ENCODE data around the gene CLSTN1.
"Not testable (repeated sequence)": the region's sequence is repeated elsewhere in the genome, so short reads cannot be mapped to it uniquely, and the experiment has no call there.

Gene CLSTN1

DNA sequence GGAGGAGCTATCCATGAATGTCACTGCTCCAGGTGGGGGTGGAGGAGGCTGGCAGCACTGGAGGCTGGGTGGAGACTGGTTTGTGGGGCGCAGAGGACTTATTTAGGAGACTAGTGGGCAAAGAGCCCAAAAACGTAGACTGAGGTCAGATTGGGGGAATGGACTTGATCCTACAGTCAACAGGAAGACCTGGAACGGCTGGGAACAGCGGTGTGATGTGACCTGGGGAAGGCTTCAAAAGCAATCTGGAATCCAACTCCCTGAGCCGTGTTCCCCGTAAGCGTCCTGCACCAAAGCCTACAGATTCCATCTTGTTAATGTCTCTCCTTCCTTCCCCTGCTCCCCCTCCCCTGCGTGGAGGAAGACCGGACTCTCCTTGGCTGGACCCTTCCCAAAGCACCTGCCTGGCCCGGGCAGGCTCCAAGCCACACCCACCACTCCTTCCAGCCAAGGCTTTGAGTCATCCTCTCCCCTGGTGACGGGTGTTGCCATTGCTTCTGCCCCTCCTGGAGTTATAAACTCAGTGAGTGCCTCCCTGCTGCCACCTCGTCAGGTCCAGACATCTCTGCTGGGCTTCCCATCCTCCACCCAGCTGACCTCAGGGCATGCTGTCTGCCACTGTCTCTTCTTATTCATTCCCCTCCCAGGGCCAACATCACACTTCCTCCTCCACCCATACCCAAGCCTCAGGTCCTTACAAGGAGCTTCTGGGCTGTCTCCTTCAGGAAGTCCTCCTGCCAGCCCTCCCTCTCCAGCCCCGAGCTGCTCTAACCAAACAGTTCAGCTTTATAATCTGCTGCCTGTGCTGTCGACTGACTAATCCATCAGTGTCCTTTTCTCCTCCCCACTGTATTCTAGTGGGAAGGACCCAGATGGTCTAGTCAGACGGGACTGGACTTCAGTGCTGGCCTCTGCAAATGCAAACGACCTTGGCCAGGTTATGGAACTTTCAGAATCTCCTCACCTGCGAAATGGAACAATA is 1.6 kb upstream of the CLSTN1 start:
- peak; percentile 24 for DNase-seq

DNA sequence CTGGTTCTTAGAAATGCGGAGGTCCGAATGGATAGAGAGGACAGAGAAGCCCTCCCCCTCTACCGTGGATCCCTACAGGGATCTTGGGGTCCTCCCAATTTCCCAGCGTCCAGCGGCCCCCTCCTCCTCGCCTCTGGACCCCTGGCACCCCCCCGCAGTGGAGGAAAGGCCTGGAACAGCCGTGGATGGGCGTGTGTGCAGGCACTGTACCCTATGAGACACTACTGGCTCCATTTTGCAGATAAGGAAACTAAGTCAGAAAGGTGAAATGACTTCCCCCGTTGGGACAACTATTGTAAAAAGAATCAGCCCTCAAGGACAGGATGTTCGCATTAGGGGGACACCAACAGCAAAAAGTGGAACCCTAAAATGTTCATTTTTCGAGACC is 931 bp upstream of the CLSTN1 start:
- DNase-seq: no peak

DNA sequence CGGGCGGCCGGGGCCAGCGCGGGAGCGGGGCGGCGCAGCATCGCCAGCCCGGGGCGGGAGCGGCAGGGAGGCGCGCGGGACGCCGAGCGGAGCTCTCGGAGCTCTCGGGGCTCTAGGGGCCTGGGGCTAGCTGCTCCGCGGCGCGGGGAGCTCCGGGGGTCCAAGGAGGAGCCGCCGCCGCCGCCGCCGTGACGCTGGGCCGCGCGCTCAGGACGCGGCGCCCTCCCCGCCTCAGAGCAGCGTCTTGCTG is 147 bp downstream of the CLSTN1 start:
- DNase-seq: no peak

DNA sequence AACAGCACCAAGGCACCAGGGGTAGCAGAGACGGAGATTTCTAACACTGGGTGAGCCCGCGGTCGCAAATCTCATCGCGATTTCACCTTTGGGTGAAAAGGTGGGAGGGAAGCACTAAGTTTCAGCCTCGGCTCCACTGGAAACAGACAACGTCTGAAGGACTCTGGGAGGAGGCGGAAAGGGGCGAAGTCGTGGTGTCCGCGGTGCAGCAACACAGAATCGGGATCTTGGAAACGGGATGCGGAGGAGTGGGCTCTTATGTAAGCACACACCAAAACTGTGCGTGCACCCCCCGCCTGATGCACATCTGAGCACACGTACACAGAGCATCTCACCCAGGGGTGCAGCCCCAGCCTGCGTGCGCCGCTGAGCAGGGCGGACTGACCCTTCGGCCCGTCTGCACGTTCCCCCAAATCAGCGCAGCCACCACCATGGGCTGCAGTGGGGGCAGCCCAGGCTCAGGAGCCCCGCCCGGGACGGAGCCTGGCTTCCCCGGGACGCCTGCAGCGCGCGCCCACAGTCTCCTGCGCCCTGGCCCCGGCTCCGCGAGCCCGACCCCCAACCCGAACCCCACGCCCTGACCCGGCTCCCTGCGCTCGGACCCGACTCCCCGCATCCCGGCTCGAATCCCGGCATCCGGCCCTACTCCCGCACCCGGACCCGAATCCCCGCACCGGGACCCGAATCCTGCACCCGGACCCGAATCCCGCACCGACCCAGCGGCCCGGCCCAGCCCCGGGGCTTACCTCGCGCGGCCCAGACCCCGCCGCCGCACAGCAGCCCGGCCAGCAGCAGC is 670 bp downstream of the CLSTN1 start:
- DNase-seq: peak; percentile 32

DNA sequence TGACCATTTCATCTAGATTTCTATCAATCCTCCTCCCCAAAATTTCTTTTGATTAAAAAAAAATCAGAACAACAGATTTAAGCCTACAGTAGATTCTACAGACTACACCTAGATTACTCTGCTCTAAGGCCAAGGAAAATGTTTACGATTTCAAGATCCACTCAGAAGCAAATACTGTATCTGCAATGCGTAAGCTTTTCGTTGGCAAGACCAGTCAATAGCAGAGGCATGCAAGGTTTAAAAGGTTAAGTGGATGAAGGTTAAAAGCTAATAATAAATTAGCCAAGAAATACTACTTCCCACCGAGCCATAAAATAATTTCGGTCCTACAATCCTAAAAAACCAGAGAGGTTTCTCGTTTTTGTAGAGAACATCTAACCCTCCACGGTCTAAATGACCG is 1.3 kb downstream of the CLSTN1 start:
- DNase-seq: no peak

DNA sequence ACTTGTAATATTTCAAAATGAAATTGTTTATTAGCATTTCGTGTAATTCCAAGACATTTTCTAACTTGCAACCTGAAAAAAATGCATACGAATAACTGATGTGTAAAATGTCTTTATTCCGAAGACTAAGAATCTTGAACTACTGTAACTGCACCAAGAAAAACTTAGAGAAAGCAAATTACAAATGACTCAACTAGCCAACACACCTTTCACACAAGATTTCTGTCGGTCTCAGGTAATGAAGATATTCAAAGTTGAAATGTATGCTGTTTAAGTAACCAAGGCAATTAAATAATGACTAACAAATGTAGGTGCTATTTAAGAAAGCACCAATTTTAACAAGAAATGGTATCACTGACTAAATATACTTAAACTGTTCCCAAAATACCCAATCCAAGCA is 2.1 kb downstream of the CLSTN1 start:
- DNase-seq: no peak

DNA sequence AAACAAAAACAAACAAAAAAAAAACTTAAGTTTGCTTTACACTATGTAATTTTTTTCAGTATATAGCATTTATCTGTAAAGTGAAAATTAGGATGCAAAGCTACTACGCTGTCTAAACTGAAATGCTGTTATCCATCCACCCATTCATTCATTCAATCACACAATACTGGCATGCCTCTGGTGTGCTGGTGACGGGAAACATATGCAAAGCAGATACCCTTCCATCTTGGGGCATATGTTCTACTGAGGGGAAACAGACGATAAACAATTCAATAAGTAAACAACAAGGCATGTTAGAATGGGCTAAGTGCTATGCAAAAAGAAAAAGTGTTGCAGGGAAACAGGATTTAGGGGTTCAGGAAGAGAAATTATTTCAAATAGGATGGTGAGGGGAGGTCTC is 3.2 kb downstream of the CLSTN1 start:
- no peak for DNase-seq

DNA sequence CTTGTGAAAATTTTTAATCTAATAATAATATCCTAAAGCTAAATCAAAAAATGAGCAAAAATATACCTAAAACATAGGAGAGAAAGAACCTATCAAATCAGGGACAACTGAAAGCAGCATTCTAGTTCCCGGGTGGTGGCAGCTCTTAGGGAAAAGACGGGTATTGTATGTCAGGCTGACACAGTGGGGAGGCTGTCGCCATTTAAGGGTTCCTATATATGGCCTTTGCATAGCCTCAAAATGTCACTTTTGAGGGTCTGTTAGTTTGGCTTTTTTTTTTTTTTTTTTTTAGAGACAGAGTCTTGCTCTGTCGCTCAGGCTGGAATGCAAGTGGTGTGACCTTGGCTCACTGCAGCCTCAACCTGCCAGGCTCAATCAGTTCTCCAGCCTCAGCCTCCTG is 6.0 kb downstream of the CLSTN1 start:
- DNase-seq: no peak

GRCh38 chr1:9816199-9816598 is 7.6 kb downstream of the CLSTN1 start:
- DNase-seq: no peak

DNA sequence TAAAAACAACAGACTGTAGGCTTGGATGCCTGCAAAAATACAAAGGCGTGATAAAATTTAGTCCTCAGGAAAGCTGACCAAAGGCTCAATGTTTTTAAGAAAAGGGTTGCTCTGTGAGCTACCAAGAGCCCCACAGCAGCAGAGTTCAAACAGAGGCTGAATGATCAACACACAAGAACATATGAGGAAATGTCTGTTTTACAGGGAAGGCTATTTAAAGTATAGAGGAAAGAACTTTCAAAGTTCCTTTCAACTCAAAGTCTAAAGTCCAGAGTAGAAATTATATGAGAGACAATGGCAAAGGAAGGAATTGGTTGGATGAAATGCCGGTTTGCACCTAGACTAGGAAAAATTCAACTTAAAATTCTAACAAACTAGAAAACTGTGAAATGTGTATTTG is 8.6 kb downstream of the CLSTN1 start:
- DNase-seq: no peak

GRCh38 chr1:9814619-9815018 is 9.1 kb downstream of the CLSTN1 start:
- no peak for DNase-seq

GRCh38 chr1:9811239-9811966 is 12.4 kb downstream of the CLSTN1 start:
- no peak for DNase-seq

GRCh38 chr1:9809100-9809510 is 14.7 kb downstream of the CLSTN1 start:
- no peak for DNase-seq

GRCh38 chr1:9808459-9808858 is 15.3 kb downstream of the CLSTN1 start:
- no peak for DNase-seq

DNA sequence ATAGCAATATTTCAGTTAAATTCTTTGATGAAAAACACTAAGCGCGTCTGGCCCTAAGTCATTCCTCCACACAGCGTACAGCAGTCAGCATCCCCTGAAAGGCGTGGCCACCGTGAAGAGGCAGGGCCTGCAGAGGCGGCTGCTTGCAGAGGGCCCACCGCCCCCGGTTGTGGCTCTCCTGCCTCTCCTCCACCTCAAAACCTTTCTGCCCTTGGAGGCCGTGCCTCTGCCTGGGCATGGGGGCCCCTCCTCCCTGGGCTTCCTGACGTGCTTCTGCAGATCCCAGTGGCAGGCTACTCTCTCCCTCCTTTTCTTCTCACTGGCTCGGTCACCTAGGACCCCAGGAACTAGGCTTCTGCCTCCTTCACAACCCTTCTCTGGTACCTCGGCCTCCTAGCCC is 16.2 kb downstream of the CLSTN1 start:
- DNase-seq: no peak

GRCh38 chr1:9805972-9806371 is 17.8 kb downstream of the CLSTN1 start:
- not testable (repeated sequence) for DNase-seq

DNA sequence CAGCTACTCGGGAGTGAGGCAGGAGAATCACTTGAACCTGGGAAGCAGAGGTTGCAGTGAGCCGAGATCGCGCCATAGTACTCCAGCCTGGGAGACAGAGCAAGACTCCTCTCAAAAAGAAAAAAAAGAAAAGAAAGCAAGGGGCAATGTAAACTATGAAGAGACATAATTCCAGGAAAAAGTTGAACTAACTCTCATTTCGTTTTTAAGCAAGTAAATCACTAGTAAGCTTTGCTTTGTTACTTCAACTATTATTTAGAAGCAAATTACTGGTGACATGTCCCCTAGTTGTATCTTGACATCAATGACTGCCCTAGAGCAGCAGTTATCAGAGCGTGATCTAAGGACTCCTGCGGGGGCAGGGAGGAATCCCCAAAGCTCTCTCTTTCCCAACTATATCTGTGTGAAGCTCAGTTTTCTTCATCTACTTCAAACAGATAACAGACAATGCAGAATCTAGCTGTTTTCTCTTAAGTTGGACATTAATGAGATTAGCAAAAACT is 18.7 kb downstream of the CLSTN1 start:
- DNase-seq: no peak

DNA sequence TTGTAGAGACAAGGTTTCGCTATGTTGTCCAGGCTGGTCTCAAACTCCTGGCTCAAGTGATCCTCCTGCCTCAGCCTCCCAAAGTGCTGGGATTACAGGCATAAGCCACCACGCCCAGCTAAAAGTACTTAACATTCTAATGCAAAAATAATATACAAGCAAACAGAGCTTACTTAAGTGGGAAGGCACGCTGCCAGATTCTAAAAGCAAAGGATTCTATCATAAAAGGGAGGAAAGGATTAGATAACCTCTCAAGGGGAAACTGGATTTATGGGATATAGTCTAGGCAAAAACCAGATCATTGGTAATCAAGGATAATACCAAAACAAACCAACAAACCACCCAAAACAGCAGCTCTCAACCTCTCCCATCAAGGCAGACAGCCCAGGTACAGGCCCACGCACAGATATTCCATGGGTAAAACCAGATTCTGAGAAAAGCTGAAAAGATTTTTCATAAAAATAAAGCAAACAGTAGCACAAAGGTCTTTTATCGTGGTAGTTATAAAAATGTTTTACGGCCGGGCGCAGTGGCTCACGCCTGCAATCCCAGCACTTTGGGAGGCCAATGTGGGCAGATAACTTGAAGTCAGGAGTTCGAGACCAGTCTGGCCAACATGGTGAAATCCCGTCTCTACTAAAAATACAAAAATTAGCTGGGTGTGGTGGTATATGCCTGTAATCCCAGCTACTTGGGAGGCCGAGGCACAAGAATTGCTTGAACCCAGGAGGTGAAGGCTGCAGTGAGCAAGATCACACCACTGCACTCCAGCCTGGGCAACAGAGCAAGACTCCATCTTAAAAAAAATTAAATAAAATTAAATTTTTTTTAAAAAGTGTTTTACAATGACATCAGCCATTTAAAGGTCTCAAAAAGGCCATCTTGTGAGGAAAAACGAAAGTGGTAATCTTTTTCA is 20.5 kb downstream of the CLSTN1 start:
- not testable (repeated sequence) for DNase-seq

DNA sequence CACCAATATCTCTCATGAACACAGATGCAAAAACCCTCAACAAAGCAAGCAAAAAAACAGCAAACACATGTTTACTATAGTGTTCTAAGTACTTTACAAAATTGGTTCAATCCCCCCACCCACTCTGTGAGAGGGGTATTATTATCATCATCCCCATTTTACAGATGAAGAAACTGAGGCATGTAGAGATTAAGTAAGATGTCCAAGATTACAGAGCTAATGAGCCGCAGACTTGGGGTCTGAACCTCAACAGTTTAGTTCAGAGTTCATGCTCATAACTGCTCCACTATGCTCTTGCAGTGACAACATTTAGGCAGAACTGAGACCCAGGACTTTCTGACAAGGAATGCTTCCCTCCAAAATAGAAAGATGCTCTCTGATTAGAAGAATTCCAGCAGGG is 21.9 kb downstream of the CLSTN1 start:
- DNase-seq: no peak

DNA sequence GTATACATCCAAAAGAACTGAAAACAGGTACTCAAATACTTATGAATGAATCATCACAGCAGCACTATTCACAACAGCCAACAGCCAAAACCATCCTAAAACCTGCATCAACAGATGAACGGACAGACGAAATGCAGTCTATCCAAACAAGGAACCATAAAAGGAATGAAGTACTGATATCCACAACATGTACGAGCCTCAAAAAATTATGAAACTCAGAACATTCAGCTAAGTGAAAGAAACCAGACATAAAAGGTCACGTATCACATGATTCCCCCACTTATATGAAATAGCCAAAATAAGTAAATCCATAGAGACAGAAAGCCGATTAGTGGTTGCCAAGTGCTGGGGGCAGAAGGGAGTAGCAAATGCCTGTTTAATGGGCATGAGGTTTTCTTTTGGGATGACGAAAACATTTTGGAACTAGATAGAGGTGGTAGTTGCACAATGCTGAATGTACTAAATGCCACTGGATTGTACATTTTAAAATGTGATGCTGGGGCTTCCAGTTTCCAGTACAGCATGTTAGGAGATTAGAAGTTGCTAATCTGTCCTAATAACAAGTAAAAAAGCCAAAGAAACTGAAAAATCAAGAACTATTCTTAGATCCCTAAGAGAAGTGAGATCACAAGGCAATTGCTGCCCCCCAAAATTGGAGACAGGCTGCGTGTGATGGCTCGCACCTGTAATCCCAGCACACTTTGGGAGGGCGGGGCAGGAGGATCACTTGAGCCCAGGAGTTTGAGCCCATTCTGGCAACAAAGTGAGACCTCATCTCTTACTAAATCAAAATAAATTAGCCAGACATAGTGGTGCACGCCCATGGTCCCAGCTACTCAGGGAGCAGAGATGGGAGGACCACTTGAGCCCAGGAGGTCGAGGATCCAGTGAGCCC is 25.3 kb downstream of the CLSTN1 start:
- no peak for DNase-seq

DNA sequence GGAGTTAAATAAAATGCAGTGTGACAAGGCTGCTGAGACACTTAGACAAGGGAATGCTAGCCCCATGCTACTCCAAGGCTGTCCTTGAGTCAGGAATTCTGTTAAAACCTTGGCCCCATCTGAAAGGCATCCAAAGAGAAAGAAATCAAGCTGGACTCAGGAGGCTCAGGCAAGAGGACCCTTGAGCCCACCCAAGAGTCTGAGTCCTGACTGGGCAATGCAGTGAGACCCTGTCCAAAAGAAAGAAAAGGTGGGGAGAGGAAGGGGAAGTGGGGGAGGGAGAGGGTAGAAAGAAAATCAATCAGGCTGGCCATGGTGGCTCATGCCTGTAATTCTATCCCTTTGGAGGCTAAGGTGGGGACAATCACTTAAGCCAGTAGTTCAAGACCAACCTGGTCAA is 26.7 kb downstream of the CLSTN1 start:
- no peak for DNase-seq
